C4-2B (cell line): ENCODE measurements around the gene TACC3.

Experiments used
- ZFX ChIP-seq: fragments of 450-650 bp; IDR thresholded peaks from 2 replicates; pipeline ENCODE4 v1.6.1; 2017
- TF ChIP-seq, protein P1 (sequence below): fragments of 450-650 bp; conservative IDR thresholded peaks from 2 replicates; pipeline ENCODE4 v1.5.1; 2017; ENCODE audit warnings: mild to moderate bottlenecking

DNA sequence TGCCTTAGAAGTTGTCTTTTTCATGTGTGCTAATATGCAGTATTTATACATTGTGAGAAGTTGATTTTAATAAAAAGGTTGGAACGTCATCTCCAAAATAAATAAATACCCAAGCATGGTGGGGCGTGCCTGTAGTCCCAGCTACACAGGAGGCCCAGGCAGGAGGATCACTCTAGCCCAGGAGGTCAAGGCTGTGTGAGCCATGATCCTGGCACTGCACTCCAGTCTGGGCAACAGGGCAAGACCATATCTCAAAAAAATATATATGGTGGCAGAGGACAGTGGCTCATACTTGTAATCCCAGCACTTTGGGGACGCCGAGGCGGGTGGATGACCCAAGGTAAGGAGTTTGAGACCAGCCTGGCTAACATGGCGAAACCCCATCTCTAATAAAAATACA lies 15.6 kb upstream of the TACC3 start:
- TF ChIP-seq, protein P1, sequence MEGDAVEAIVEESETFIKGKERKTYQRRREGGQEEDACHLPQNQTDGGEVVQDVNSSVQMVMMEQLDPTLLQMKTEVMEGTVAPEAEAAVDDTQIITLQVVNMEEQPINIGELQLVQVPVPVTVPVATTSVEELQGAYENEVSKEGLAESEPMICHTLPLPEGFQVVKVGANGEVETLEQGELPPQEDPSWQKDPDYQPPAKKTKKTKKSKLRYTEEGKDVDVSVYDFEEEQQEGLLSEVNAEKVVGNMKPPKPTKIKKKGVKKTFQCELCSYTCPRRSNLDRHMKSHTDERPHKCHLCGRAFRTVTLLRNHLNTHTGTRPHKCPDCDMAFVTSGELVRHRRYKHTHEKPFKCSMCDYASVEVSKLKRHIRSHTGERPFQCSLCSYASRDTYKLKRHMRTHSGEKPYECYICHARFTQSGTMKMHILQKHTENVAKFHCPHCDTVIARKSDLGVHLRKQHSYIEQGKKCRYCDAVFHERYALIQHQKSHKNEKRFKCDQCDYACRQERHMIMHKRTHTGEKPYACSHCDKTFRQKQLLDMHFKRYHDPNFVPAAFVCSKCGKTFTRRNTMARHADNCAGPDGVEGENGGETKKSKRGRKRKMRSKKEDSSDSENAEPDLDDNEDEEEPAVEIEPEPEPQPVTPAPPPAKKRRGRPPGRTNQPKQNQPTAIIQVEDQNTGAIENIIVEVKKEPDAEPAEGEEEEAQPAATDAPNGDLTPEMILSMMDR = no peak
- TF ChIP-seq ZFX = no peak
